ACC112 (cell line): ENCODE data around the gene ESPNL.

Source experiments
- H2AFZ ChIP-seq: fragments of 200-600 bp; sonication (generic); one replicate; pipeline ENCODE4 v1.6.0; 2017; ENCODE audit warnings: antibody characterized with exemption, low read length; ENCODE audit not compliant: unreplicated experiment
- H3K27ac ChIP-seq: fragments of 200-600 bp; sonication (generic); 2 replicates; pipeline ENCODE4 v1.5.1; 2014; ENCODE audit warnings: low read depth, mild to moderate bottlenecking, antibody characterized with exemption, low read length, moderate library complexity
- H3K27me3 ChIP-seq: fragments of 200-600 bp; sonication (generic); 2 replicates; pipeline ENCODE4 v1.6.1; 2014; ENCODE audit warnings: mild to moderate bottlenecking, antibody characterized with exemption, low read length, moderate library complexity, mixed read lengths; ENCODE audit not compliant: insufficient read depth
- H3K36me3 ChIP-seq: fragments of 200-600 bp; sonication (generic); 2 replicates; pipeline ENCODE4 v1.6.1; 2016; ENCODE audit warnings: mild to moderate bottlenecking, antibody characterized with exemption, low read length, moderate library complexity, mixed read lengths; ENCODE audit not compliant: insufficient read depth
- H3K4me1 ChIP-seq: fragments of 200-600 bp; sonication (generic); one replicate; pipeline ENCODE4 v1.6.1; 2016; ENCODE audit warnings: low read length, mixed read lengths; ENCODE audit not compliant: insufficient read depth, unreplicated experiment, control insufficient read depth
- H3K4me3 ChIP-seq: fragments of 200-600 bp; sonication (generic); 2 replicates; pipeline ENCODE4 v1.5.1; 2014; ENCODE audit warnings: mild to moderate bottlenecking, low read depth, low read length
- H3K79me2 ChIP-seq: fragments of 200-600 bp; sonication (generic); one replicate; pipeline ENCODE4 v1.6.0; 2016; ENCODE audit warnings: low read length; ENCODE audit not compliant: control insufficient read depth, unreplicated experiment, insufficient read depth

The ESPNL gene

DNA sequence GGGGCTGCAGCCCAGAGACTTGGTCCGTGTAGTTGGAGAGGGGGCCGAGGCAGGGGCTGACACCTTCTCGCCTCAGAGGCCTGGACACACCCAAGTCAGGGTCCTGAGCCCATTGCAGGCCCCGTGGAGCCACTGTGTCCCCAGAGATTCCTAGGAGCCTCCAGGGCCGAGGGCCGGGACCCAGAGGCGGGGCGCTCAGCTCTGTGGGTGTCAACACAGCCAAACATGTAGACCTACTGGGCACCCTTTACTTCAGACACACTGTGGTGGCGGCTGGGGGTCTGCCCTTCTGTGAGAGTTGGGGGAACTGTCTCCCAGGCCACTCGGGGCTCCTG, 459 bp upstream of the ESPNL start:
- Histone ChIP-seq H2AFZ (no peak overlapping the region), H3K4me3 (no peak overlapping the region), H3K27me3 (no peaks in the 10 kb centered on the region), H3K36me3 (no peaks in the 10 kb centered on the region), H3K79me2 (no peaks in the 10 kb centered on the region), H3K27ac (no peak overlapping the region), H3K4me1 (no peaks in the 10 kb centered on the region)

DNA sequence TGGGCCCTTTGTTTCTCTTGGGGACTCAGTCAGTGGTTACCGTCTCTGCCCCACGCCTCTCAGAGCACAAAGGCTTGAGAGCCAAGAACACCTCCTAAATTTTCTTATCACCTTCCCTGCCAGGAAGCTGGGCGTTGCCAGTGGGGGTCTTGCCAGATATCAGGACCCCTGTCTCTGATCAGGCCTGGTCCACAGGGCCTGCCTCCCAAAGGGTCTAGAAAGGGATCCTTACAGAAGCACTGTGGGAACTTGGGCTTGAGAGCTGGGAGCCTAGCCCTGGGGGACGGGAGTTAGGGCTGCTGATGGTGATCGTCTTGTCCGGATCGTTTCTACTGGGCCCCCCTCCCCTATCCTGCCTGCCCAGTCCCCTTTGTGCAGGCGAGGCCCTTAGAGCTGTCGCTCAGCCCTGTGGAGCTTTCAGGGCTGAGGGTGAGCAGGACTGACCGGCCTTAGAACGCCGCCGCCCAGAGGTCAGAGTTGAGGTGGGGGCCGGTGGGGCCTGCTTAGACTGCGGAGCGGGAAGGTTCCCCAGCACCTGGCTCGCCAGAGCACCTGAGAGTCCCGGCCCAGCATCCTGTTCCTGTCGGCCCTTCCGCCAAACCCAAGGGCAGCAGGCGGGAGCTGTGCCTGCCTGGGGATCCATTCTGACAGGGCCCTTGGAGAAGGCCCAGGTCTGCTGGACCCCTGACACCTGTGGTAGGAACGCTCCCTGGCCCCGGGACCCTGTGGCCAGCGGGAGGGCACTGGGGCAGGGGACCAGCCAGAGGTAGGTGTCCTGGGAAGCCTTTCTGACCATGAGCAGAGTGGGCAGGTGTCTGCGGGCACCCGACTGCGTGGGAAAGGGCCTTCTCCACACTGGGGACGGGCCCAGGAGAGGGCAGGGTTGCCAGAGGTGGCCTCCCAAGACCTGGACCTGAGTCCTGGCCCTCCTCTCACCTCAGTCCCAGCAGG, 956 bp downstream of the ESPNL start:
- Histone ChIP-seq H3K4me3 (no peak overlapping the region), H2AFZ (no peak overlapping the region), H3K36me3 (no peaks in the 10 kb centered on the region), H3K27me3 (no peaks in the 10 kb centered on the region), H3K4me1 (no peaks in the 10 kb centered on the region), H3K79me2 (no peaks in the 10 kb centered on the region), H3K27ac (no peak overlapping the region)

DNA sequence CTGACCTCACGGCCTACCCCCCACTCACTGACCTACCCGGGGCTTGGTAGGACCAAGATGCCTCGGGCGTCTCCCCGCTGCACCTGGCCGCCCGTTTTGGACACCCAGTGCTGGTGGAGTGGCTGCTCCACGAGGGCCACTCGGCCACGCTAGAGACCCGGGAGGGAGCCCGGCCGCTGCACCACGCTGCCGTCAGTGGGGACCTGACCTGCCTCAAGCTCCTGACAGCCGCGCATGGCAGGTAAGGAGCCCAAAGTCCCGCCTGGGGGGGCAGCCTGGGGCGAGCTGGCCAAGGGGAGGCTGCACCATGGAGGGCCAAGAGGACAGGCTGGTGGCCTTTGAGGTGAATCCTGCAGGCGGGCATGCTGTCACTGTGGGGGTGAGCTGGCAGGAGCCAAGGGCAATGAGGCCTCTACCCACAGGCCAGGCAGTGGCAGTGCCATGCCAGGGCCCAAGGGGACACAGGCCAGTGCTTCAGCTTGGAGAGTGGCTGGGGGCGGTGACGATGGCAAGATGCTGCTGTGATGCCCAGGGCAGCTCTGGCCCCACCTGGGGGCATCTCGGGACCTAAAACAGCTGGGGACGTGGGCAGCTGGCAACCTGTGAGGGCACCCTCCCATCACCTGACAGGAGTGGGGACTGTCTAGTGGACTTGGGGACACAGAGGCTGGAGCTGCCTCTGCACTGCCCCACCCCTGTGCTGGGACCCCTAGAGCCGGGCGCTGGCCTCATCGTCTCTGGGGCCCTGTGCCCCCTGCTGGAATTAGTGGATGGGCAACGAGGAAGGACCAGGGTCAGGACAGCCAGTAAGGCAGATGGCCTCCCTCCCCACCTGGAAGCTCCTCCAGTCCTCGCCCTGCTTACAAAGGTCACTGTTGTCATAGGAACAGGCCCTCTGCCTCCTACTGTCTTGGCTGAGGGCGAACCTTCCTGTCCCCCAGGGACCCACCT, 2.0 kb downstream of the ESPNL start:
- Histone ChIP-seq H3K4me1 (no peaks in the 10 kb centered on the region), H3K4me3 (no peak overlapping the region), H3K79me2 (no peaks in the 10 kb centered on the region), H3K36me3 (no peaks in the 10 kb centered on the region), H3K27ac (no peak overlapping the region), H3K27me3 (no peaks in the 10 kb centered on the region), H2AFZ (no peak overlapping the region)

DNA sequence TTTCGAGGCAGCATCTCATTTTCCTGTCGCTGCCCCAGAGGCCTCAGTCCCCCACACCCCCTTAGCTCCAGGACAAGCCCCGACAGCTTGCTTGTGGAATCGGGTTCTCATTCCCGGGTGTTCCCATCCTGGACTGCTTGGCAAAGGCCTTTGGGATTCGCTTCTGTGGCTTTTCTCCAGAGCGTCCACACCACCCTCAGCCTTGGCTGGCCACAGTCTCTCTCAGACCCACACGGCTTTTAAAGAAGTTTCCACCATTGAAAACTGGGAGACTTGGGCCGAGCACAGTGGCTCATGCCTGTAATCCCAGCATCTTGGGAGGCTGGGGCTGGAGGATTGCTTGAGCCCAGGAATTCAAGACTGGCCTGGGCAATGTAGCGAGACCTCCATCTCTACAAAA, 2.7 kb downstream of the ESPNL start:
- Histone ChIP-seq H3K27me3 (no peaks in the 10 kb centered on the region), H3K4me1 (no peaks in the 10 kb centered on the region), H3K36me3 (no peaks in the 10 kb centered on the region), H2AFZ (no peak overlapping the region), H3K27ac (no peak overlapping the region), H3K79me2 (no peaks in the 10 kb centered on the region), H3K4me3 (no peak overlapping the region)

DNA sequence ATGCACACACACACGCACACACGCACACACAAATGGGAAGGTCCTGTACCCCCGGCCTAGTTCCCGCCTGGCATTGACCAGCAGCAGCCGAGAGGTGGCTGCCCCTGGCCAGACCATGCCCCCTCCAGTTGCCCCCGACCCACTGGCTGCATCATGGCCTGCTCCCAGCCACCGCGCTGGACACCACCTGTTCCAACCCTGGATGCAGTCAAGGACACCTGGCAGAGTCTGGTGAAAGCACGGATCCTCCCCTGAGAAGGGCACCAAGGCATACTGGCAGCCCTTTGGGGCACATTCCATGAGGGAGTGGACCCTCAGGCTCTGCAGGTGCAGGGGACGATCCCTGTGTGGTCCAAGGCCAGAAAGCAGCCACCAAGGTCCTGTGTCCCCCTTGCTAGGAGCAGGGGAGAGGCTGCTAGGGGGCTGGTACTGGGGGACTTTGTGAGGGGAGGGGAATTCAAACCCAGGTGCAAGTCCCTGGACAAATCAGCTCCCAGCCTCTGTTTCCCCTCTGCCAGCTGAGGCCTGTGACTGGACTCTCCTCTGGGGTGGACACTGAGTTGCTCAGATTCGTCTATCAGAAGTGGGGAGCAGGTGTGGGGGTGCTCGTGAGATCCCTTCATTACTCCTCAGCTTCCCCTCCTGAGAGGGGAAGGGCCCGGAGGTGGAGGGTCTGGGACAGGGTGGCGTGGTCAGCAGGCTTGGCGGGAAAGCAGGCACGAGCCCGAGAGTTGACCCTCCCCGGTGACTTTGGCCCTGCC, 3.5 kb downstream of the ESPNL start:
- H3K27ac ChIP-seq, result no peak overlapping the region
- no peaks in the 10 kb centered on the region for H3K27me3 ChIP-seq
- no peak overlapping the region for H2AFZ ChIP-seq
- H3K79me2 ChIP-seq, result no peaks in the 10 kb centered on the region
- no peaks in the 10 kb centered on the region for H3K36me3 ChIP-seq
- H3K4me3 ChIP-seq, result no peak overlapping the region
- no peaks in the 10 kb centered on the region for H3K4me1 ChIP-seq

DNA sequence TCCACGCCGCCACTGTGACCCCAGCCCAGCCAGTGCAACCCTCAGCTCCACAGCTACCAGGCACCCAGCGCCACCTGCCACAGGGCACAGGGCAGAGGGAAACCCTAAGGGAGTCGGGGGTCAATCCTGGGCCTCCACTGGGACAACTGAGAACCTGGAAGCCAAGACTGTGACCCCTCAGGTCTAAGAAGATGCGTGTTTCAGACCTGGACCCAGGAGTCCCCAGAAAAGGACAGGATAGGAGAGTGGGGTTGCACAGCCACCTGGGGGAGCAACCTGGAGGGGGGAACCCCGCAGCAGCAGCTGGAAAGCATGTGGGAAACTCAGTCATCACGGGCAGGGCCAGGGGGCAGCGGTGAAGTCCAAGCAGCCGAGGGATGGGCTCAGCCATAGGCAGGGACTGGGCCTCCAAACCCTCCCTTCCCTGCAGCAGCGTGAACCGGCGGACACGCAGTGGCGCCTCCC, 4.1 kb downstream of the ESPNL start:
- H3K27me3 ChIP-seq, result no peaks in the 10 kb centered on the region
- no peak overlapping the region for H2AFZ ChIP-seq
- H3K4me1 ChIP-seq, result no peaks in the 10 kb centered on the region
- H3K36me3 ChIP-seq, result no peaks in the 10 kb centered on the region
- no peaks in the 10 kb centered on the region for H3K79me2 ChIP-seq
- H3K4me3 ChIP-seq, result no peak overlapping the region
- H3K27ac ChIP-seq, result no peak overlapping the region

DNA sequence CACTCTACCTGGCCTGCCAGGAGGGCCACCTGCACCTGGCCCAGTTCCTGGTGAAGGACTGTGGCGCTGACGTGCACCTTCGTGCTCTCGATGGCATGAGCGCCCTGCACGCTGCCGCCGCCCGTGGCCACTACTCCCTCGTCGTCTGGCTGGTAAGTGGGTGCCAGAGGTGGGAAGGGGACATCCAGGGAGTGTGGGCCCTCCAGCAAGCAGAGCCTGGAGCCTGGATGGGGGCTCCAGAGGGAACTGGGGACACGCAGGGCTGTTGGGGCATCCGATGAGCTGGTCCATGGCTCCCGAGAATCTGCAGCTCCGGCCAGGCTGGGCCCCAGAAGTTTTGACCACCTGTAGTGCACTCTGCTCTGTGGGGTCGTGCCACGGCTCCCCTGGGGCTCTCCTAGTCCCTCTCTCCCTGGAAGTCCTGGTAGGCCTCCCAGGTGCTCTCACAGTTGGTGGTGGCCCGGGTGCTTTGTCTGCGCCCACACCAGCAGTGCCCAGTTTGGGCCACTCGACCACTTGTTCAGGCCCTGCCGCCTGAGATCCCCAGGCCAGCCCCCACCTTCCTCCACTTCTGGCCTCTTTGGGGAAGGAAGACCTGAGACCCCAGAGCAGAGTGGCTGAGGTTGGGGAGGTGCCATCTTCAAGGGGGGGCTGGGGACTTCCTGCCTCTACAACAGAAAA, 4.7 kb downstream of the ESPNL start:
- Histone ChIP-seq H3K27ac (no peak overlapping the region), H3K4me1 (no peaks in the 10 kb centered on the region), H2AFZ (no peak overlapping the region), H3K27me3 (no peaks in the 10 kb centered on the region), H3K4me3 (no peak overlapping the region), H3K36me3 (no peaks in the 10 kb centered on the region), H3K79me2 (no peaks in the 10 kb centered on the region)

DNA sequence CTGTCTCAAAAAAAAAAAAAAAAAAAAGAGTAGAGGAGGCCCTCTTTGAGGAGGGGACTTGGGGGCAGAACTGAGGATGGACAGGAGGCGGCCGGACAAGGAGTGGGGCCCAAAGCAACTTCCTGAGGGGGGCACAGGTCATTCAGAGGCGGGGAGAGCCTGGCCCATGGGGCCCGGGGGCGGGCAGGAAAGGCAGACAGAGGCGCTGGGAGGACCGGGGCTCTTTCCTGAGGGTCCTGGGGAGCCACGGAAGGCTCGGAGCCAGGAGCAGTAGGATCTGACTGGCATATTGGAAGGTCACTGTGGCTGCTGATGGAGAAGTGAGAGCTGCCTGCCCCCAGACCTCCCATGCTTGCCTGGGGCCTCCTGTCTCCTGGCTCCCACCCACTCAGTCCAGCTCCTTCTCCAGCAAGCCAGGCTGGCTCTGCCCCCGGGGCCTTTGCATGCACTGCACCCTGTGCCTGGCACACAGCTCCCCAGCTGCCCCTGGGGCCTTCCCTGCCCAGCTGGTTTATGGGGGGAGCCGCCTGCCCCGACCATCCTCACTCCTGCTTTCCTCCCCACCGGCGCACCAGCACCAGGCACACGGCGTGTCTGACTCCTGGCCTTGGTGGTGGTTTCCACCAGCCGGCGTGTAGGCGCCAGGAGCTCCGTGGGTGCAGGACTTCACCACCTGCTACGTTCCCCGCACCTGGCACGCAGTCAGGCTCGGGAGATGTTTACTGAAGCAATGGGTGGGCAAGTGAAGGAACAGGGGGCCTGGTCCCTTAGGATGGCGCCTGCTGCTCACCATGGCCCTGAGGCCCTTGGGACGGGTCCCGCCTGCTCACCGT, 5.6 kb downstream of the ESPNL start:
- H3K4me1 ChIP-seq, result no peaks in the 10 kb centered on the region
- no peaks in the 10 kb centered on the region for H3K79me2 ChIP-seq
- H3K4me3 ChIP-seq, result no peak overlapping the region
- H3K27ac ChIP-seq, result no peak overlapping the region
- no peaks in the 10 kb centered on the region for H3K27me3 ChIP-seq
- H2AFZ ChIP-seq, result no peak overlapping the region
- H3K36me3 ChIP-seq, result no peaks in the 10 kb centered on the region

DNA sequence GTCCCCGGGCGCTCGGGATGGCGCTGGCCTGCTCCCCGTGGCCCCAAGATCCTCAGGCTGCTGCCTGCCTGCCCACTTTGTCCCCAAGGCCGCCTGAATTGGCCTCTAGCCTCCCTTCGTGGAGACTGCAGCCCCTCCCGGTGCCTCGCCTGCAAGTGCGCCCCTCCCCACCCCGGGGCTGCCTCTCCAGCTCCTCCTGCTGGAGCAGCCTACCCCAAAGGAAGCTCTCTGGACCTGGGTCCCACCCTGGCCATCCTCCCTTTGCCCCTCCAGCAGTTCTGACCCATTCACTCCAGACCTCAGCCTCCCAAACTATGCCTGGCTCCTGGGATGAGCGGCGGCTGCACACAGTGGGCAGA, 6.2 kb downstream of the ESPNL start:
- H3K4me1 ChIP-seq, result no peaks in the 10 kb centered on the region

More for the DNA sequence above, 6.2 kb downstream of the ESPNL start:
- no peaks in the 10 kb centered on the region for H3K27me3 ChIP-seq
- H2AFZ ChIP-seq, result no peak overlapping the region
- no peak overlapping the region for H3K27ac ChIP-seq
- no peaks in the 10 kb centered on the region for H3K79me2 ChIP-seq
- H3K4me3 ChIP-seq, result no peak overlapping the region
- H3K36me3 ChIP-seq, result no peaks in the 10 kb centered on the region
